ENCODE results near the gene MUC4.

MUC4 gene

GRCh38 chr3:195810455-195810845, 1.3 kb downstream of the MUC4 start:
- no peak overlapping the region for H3K27ac ChIP-seq (ENCODE audit: low read depth, low read length)
- H3K18ac ChIP-seq (ENCODE audit: low read length) = no peak overlapping the region
- no peaks in the 10 kb centered on the region for H3K79me2 ChIP-seq (ENCODE audit: control insufficient read depth, insufficient read depth, low read length)
- no peaks in the 10 kb centered on the region for H3K4me1 ChIP-seq (ENCODE audit: control insufficient read depth, low read depth, low read length)
- H3K79me1 ChIP-seq (ENCODE audit: low read length) = no peaks in the 10 kb centered on the region
- H3K27me3 ChIP-seq (ENCODE audit: insufficient read depth, low read length, poor library complexity) = no peaks in the 10 kb centered on the region
- peak overlapping the region; percentile 94 for H3K23ac ChIP-seq (ENCODE audit: low read length)
- no peak overlapping the region for H3K4ac ChIP-seq (ENCODE audit: low read depth, low read length)
- H3K4me3 ChIP-seq (ENCODE audit: low read length) = no peak overlapping the region
- H4K5ac ChIP-seq (ENCODE audit: low read length) = no peak overlapping the region
- no peak overlapping the region for H4K8ac ChIP-seq (ENCODE audit: low read depth, low read length)
- no peak overlapping the region for H3K4me2 ChIP-seq (ENCODE audit: low read length)
- peak overlapping the region; percentile 34 for H3K56ac ChIP-seq (ENCODE audit: low read length)
- H2BK120ac ChIP-seq (ENCODE audit: low read depth, low read length) = no peak overlapping the region
- WGBS (ENCODE audit: extremely low coverage, insufficient coverage, low lambda C conversion rate) = no CpG with 5 or more reads among the region's 19 CpGs
- H2AK5ac ChIP-seq (ENCODE audit: low read length) = no peak overlapping the region
- H2BK15ac ChIP-seq (replicated peaks; ENCODE audit: low read depth) = no peak overlapping the region
- H2BK5ac ChIP-seq (ENCODE audit: low read length) = no peak overlapping the region
- no peak for DNase-seq
- H3K9ac ChIP-seq (ENCODE audit: low read length) = no peak overlapping the region
- H3K36me3 ChIP-seq (ENCODE audit: control insufficient read depth, insufficient read depth, low read length) = no peaks in the 10 kb centered on the region

GRCh38 chr3:195809796-195810454, 1.8 kb downstream of the MUC4 start:
- H3K79me2 ChIP-seq (ENCODE audit: control insufficient read depth, insufficient read depth, low read length) = no peaks in the 10 kb centered on the region
- WGBS (ENCODE audit: extremely low coverage, insufficient coverage, low lambda C conversion rate) = no CpG with 5 or more reads among the region's 22 CpGs
- H2BK5ac ChIP-seq (ENCODE audit: low read length) = no peak overlapping the region
- H3K27ac ChIP-seq (ENCODE audit: low read depth, low read length) = no peak overlapping the region
- no peaks in the 10 kb centered on the region for H3K4me1 ChIP-seq (ENCODE audit: control insufficient read depth, low read depth, low read length)
- H3K23ac ChIP-seq (ENCODE audit: low read length) = no peak overlapping the region
- H2AK5ac ChIP-seq (ENCODE audit: low read length) = no peak overlapping the region
- no peaks in the 10 kb centered on the region for H3K27me3 ChIP-seq (ENCODE audit: insufficient read depth, low read length, poor library complexity)
- H3K56ac ChIP-seq (ENCODE audit: low read length) = peak overlapping the region; percentile 34
- no peak overlapping the region for H2BK120ac ChIP-seq (ENCODE audit: low read depth, low read length)
- H4K5ac ChIP-seq (ENCODE audit: low read length) = no peak overlapping the region
- no peak overlapping the region for H2BK15ac ChIP-seq (replicated peaks; ENCODE audit: low read depth)
- no peak overlapping the region for H3K18ac ChIP-seq (ENCODE audit: low read length)
- no peak overlapping the region for H3K4me2 ChIP-seq (ENCODE audit: low read length)
- no peaks in the 10 kb centered on the region for H3K36me3 ChIP-seq (ENCODE audit: control insufficient read depth, insufficient read depth, low read length)
- no peak overlapping the region for H3K4ac ChIP-seq (ENCODE audit: low read depth, low read length)
- no peak overlapping the region for H3K4me3 ChIP-seq (ENCODE audit: low read length)
- no peaks in the 10 kb centered on the region for H3K79me1 ChIP-seq (ENCODE audit: low read length)
- peak; percentile 63 for DNase-seq
- H3K9ac ChIP-seq (ENCODE audit: low read length) = no peak overlapping the region
- H4K8ac ChIP-seq (ENCODE audit: low read depth, low read length) = no peak overlapping the region

DNA sequence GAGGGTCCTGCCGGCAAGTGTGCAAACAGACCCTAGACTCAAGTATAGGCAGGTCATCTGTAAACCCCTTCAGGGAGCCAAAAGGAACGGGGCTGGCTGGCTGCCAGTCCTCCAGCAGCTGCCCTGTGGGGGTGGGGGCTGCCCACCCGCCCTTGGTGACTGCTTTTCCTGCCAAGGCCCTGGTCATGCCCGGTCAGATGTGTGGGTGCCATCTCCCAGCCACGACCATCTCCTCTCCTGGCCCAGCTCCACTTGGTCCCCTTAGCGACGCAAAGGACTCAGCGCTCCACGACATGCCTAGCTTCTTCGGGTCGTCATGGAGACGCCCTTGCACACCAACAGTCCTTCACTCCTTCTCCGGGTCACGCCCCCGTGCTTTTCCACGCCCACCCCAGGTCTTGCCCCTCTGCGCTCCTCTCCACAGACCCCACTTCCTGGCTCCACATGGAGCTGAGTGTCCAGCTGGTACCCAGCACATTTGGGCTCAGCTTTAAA, 2.4 kb downstream of the MUC4 start:
- Histone ChIP-seq H3K23ac (ENCODE audit: low read length) (no peak overlapping the region), H3K36me3 (ENCODE audit: control insufficient read depth, insufficient read depth, low read length) (no peaks in the 10 kb centered on the region), H2BK5ac (ENCODE audit: low read length) (no peak overlapping the region), H3K9ac (ENCODE audit: low read length) (no peak overlapping the region), H3K4me3 (ENCODE audit: low read length) (no peak overlapping the region), H3K27ac (ENCODE audit: low read depth, low read length) (no peak overlapping the region), H3K4ac (ENCODE audit: low read depth, low read length) (no peak overlapping the region), H3K79me1 (ENCODE audit: low read length) (no peaks in the 10 kb centered on the region), H2BK120ac (ENCODE audit: low read depth, low read length) (no peak overlapping the region), H2AK5ac (ENCODE audit: low read length) (no peak overlapping the region), H3K4me2 (ENCODE audit: low read length) (no peak overlapping the region), H3K79me2 (ENCODE audit: control insufficient read depth, insufficient read depth, low read length) (no peaks in the 10 kb centered on the region), H4K5ac (ENCODE audit: low read length) (no peak overlapping the region), H3K18ac (ENCODE audit: low read length) (no peak overlapping the region), H2BK15ac (replicated peaks; ENCODE audit: low read depth) (no peak overlapping the region), H3K4me1 (ENCODE audit: control insufficient read depth, low read depth, low read length) (no peaks in the 10 kb centered on the region), H3K27me3 (ENCODE audit: insufficient read depth, low read length, poor library complexity) (no peaks in the 10 kb centered on the region), H4K8ac (ENCODE audit: low read depth, low read length) (no peak overlapping the region), H3K56ac (ENCODE audit: low read length) (no peak overlapping the region)
- no CpG with 5 or more reads among the region's 17 CpGs for WGBS (ENCODE audit: extremely low coverage, insufficient coverage, low lambda C conversion rate)
- no peak for DNase-seq

DNA sequence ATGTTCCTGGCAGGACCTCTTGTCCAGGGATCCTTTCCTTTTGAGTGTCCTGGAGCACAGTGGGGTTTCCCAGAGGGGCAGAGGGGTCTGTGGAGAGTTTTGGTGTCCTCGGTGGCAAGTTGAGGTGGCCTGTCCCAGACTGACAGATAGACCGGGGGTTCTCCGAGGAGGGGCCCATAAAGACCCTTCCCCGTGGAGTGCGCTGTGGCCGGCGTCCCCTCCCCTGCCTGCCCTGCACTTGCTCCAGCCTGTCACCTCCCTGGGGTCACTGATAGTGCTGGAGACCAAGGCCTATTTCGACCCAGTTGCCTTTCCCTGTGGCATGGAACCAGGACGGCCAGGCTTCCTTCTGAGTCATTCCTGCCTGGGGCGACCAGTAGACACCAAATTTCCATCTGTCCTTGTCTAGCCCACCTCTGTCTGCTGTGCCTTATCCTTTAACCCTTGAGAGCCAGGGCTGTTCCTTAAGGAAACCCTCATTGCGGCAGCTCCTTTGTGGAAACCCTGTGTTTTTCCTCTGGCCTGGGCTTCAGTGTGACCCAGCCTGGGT, 2.9 kb downstream of the MUC4 start:
- Histone ChIP-seq H2AK5ac (ENCODE audit: low read length) (no peak overlapping the region), H2BK15ac (replicated peaks; ENCODE audit: low read depth) (no peak overlapping the region), H3K18ac (ENCODE audit: low read length) (no peak overlapping the region), H2BK120ac (ENCODE audit: low read depth, low read length) (no peak overlapping the region), H3K27ac (ENCODE audit: low read depth, low read length) (no peak overlapping the region), H2BK5ac (ENCODE audit: low read length) (no peak overlapping the region), H3K27me3 (ENCODE audit: insufficient read depth, low read length, poor library complexity) (no peaks in the 10 kb centered on the region), H3K79me1 (ENCODE audit: low read length) (no peaks in the 10 kb centered on the region), H4K5ac (ENCODE audit: low read length) (no peak overlapping the region), H3K56ac (ENCODE audit: low read length) (no peak overlapping the region), H3K79me2 (ENCODE audit: control insufficient read depth, insufficient read depth, low read length) (no peaks in the 10 kb centered on the region), H3K4ac (ENCODE audit: low read depth, low read length) (no peak overlapping the region), H3K23ac (ENCODE audit: low read length) (no peak overlapping the region), H3K36me3 (ENCODE audit: control insufficient read depth, insufficient read depth, low read length) (no peaks in the 10 kb centered on the region), H3K9ac (ENCODE audit: low read length) (no peak overlapping the region), H4K8ac (ENCODE audit: low read depth, low read length) (no peak overlapping the region), H3K4me1 (ENCODE audit: control insufficient read depth, low read depth, low read length) (no peaks in the 10 kb centered on the region), H3K4me2 (ENCODE audit: low read length) (no peak overlapping the region), H3K4me3 (ENCODE audit: low read length) (no peak overlapping the region)
- WGBS (ENCODE audit: extremely low coverage, insufficient coverage, low lambda C conversion rate) = no CpG with 5 or more reads among the region's 11 CpGs
- peak; percentile 48 for DNase-seq

DNA sequence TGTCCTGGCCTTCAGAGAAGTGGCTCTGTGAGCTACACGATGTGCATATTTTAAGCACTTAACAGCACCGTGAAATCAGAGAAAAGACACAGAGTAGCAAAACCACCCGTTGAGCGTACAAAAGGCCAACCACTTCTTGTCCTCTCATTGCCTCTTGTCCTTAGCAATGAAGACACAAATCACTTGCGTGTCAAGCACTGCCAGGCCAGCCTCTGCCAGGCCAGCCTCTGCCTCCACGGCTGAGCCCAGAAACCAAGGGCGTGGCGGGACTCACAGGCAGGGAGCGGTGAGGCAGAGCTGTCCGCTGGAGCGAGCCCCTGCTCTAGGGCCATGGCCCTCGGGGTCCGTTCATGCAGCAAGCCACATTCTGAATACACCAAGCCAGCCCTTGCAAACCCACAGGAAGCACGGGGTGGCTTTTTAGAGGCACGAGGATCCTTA, 4.0 kb downstream of the MUC4 start:
- Histone ChIP-seq H3K27me3 (ENCODE audit: insufficient read depth, low read length, poor library complexity) (no peaks in the 10 kb centered on the region), H3K4me1 (ENCODE audit: control insufficient read depth, low read depth, low read length) (no peaks in the 10 kb centered on the region), H3K18ac (ENCODE audit: low read length) (no peak overlapping the region), H3K36me3 (ENCODE audit: control insufficient read depth, insufficient read depth, low read length) (no peaks in the 10 kb centered on the region), H3K27ac (ENCODE audit: low read depth, low read length) (no peak overlapping the region), H3K56ac (ENCODE audit: low read length) (peak overlapping the region; percentile 56), H3K79me1 (ENCODE audit: low read length) (no peaks in the 10 kb centered on the region), H2BK15ac (replicated peaks; ENCODE audit: low read depth) (no peak overlapping the region), H3K9ac (ENCODE audit: low read length) (no peak overlapping the region), H2BK120ac (ENCODE audit: low read depth, low read length) (no peak overlapping the region), H4K5ac (ENCODE audit: low read length) (no peak overlapping the region), H3K4me3 (ENCODE audit: low read length) (no peak overlapping the region), H4K8ac (ENCODE audit: low read depth, low read length) (no peak overlapping the region), H3K79me2 (ENCODE audit: control insufficient read depth, insufficient read depth, low read length) (no peaks in the 10 kb centered on the region), H3K23ac (ENCODE audit: low read length) (no peak overlapping the region), H3K4me2 (ENCODE audit: low read length) (no peak overlapping the region), H3K4ac (ENCODE audit: low read depth, low read length) (no peak overlapping the region), H2AK5ac (ENCODE audit: low read length) (no peak overlapping the region), H2BK5ac (ENCODE audit: low read length) (no peak overlapping the region)
- WGBS (ENCODE audit: extremely low coverage, insufficient coverage, low lambda C conversion rate) = no CpG with 5 or more reads among the region's 15 CpGs
- DNase-seq = no peak

- Histone ChIP-seq H3K4me2 (ENCODE audit: low read length) (no peak overlapping the region), H4K5ac (ENCODE audit: low read length) (no peak overlapping the region), H2BK5ac (ENCODE audit: low read length) (no peak overlapping the region), H3K18ac (ENCODE audit: low read length) (no peak overlapping the region), H3K4me1 (ENCODE audit: control insufficient read depth, low read depth, low read length) (peaks cover 2% of the 10 kb centered on the region), H3K23ac (ENCODE audit: low read length) (no peak overlapping the region), H2BK120ac (ENCODE audit: low read depth, low read length) (no peak overlapping the region), H2AK5ac (ENCODE audit: low read length) (no peak overlapping the region), H3K9ac (ENCODE audit: low read length) (no peak overlapping the region), H4K8ac (ENCODE audit: low read depth, low read length) (no peak overlapping the region), H3K4me3 (ENCODE audit: low read length) (no peak overlapping the region), H3K79me1 (ENCODE audit: low read length) (no peaks in the 10 kb centered on the region), H3K4ac (ENCODE audit: low read depth, low read length) (no peak overlapping the region), H3K27me3 (ENCODE audit: insufficient read depth, low read length, poor library complexity) (no peaks in the 10 kb centered on the region), H3K27ac (ENCODE audit: low read depth, low read length) (no peak overlapping the region), H3K56ac (ENCODE audit: low read length) (no peak overlapping the region), H3K36me3 (ENCODE audit: control insufficient read depth, insufficient read depth, low read length) (no peaks in the 10 kb centered on the region), H2BK15ac (replicated peaks; ENCODE audit: low read depth) (no peak overlapping the region), H3K79me2 (ENCODE audit: control insufficient read depth, insufficient read depth, low read length) (no peaks in the 10 kb centered on the region)
- WGBS (ENCODE audit: extremely low coverage, insufficient coverage, low lambda C conversion rate) = no CpG with 5 or more reads among the region's 8 CpGs
- no peak for DNase-seq
Measured at GRCh38 chr3:195806916-195807231, 4.9 kb downstream of the MUC4 start.
